ENCODE data around the gene CCDC9B. TPM values are rescaled to one million over a fixed set of nuclear protein-coding genes. Genes with fewer than 3 reads are reported as not detected.

CCDC9B gene
- total and polyA plus RNA-seq, 2 of the 4 experiments (the other 2 are of a cell fraction) = 19.7 to 30.9 TPM

GRCh38 chr15:40310001-40310959 lies 30.5 kb downstream of the CCDC9B start (continued):
- TF ChIP-seq USF2 (IDR thresholded peaks at IDR 0.05; ENCODE audit: low read depth, low read length) (no peak), CEBPB (IDR thresholded peaks at IDR 0.05; ENCODE audit: low read depth, low read length) (no peak), MAFK (IDR thresholded peaks at IDR 0.05; ENCODE audit: low read depth, low read length) (no peak), NFE2L2 (IDR thresholded peaks at IDR 0.05; ENCODE audit: low read depth, low read length) (no peak)

Data from IMR-90 (cell line).